ENCODE data around the gene PLK2. TPM values are rescaled to one million over a fixed set of nuclear protein-coding genes. Genes with fewer than 3 reads are reported as not detected.

The PLK2 gene
- total RNA-seq, 4 donors from 2014 or later, result 5.6 to 21.9 (median 10.6) TPM

DNA sequence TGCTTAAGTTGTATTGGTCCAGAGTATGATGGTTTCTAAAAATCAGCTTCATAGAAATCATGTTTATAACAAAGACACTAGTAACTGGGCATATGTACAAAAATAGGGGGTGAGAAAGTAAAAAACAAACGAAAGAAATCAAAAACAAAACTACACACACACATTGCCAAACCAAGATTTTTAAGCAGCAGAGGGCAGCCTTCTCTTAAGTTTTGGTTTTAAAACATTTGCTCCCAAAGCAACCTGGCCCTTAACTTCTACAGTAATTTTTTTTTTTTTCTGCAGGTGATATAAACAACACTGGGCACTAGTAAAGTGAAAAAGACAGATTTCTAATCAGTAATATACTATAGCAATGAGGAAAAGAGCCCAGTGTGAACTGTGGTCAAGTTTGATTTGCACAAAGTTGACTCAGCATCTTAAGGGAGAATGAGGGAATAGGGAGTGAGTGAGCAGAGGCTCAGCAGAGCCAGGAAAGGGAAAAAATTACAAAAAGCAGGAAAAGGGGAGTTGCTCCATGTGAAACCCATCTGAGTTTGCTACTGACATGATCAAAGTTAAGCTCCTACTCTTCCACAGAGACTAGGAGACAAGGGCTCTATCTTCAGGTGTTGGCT is 18.0 kb upstream of the PLK2 start:
- no peak for ATAC-seq
- TF ChIP-seq POLR2A (IDR thresholded peaks at IDR 0.05) (no peak), CTCF (IDR thresholded peaks at IDR 0.05 in 4 of 5, conservative IDR thresholded peaks at IDR 0.05 in 1 of 5) (no peak)
- intact Hi-C loops (cut with DNase I; ENCODE audit: low total_unique reads), result no loop called here
- H3K4me1 ChIP-seq, result no peaks in the 10 kb centered on the region
- in situ Hi-C loops (cut with MboI; ENCODE audit: low sequenced_read_pairs in 4 of 4), result no loop called here
- H3K36me3 ChIP-seq, result no peaks in the 10 kb centered on the region
- DNase-seq, result no peak
- H3K9me3 ChIP-seq, result no peaks in the 10 kb centered on the region
- no peak overlapping the region for H3K27ac ChIP-seq
- H3K4me3 ChIP-seq, result no peak overlapping the region
- H3K27me3 ChIP-seq, result peaks cover 0 to 3% (median 0%) of the 10 kb centered on the region in 3 donors

- Histone ChIP-seq H3K27me3 (no peaks in the 10 kb centered on the region), H3K9me3 (no peaks in the 10 kb centered on the region), H3K4me1 (no peaks in the 10 kb centered on the region), H3K36me3 (no peaks in the 10 kb centered on the region), H3K4me3 (no peak overlapping the region), H3K27ac (no peak overlapping the region)
- in situ Hi-C loops (cut with MboI; ENCODE audit: low sequenced_read_pairs in 4 of 4) (no loop called here), intact Hi-C loops (cut with DNase I; ENCODE audit: low total_unique reads) (no loop called here)
- ATAC-seq, result no peak
- no peak for TF ChIP-seq POLR2A (IDR thresholded peaks at IDR 0.05)
- no peak for TF ChIP-seq CTCF (IDR thresholded peaks at IDR 0.05 in 4 of 5, conservative IDR thresholded peaks at IDR 0.05 in 1 of 5)
- DNase-seq, result no peak
Measured at GRCh38 chr5:58475404-58475803, 15.5 kb upstream of the PLK2 start.

DNA sequence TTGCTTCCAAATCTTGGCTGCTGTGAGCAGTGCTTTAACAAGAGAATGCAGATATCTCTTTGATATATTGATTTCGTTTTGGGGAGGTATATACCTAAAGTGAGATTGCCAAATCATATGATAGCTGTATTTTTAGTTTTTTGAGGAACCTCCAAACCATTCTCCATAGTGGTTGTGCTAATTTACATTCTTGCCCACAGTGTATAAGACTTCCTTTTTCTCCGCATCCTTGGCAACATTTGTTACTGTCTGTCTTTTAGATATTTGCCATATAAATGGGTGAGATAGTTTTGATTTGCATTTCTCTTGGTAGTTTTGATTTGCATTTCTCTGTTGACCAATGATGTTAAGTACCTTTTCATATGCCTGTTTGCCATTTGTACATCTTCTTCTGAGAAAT is 10.0 kb upstream of the PLK2 start:
- in situ Hi-C loops (cut with MboI; ENCODE audit: low sequenced_read_pairs in 4 of 4) (loop anchor here (5.0 to 25.0 kb wide), 8 partner anchors 575 to 1558 kb away; partner anchors contain the start of gene SETD9 (in 1 of the 4)), intact Hi-C loops (cut with DNase I; ENCODE audit: low total_unique reads) (no loop called here)
- H3K36me3 ChIP-seq, result no peaks in the 10 kb centered on the region
- no peak overlapping the region for H3K27ac ChIP-seq
- no peak for DNase-seq
- ATAC-seq, result no peak
- no peak for TF ChIP-seq CTCF (IDR thresholded peaks at IDR 0.05 in 4 of 5, conservative IDR thresholded peaks at IDR 0.05 in 1 of 5)
- TF ChIP-seq POLR2A (IDR thresholded peaks at IDR 0.05), result no peak
- H3K4me3 ChIP-seq, result no peak overlapping the region
- H3K27me3 ChIP-seq, result no peaks in the 10 kb centered on the region
- H3K9me3 ChIP-seq, result no peaks in the 10 kb centered on the region
- H3K4me1 ChIP-seq, result no peaks in the 10 kb centered on the region

- no peaks in the 10 kb centered on the region for H3K9me3 ChIP-seq
- ATAC-seq (no peak), DNase-seq (no peak)
- H3K4me1 ChIP-seq, result no peaks in the 10 kb centered on the region
- H3K27ac ChIP-seq, result no peak overlapping the region
- TF ChIP-seq CTCF (IDR thresholded peaks at IDR 0.05 in 4 of 5, conservative IDR thresholded peaks at IDR 0.05 in 1 of 5) (no peak), POLR2A (IDR thresholded peaks at IDR 0.05) (no peak)
- intact Hi-C loops (cut with DNase I; ENCODE audit: low total_unique reads) (no loop called here), in situ Hi-C loops (cut with MboI; ENCODE audit: low sequenced_read_pairs in 4 of 4) (loop anchor here (5.0 to 25.0 kb wide), 8 partner anchors 572 to 1555 kb away; partner anchors contain the start of gene SETD9 (in 1 of the 4))
- H3K36me3 ChIP-seq, result no peaks in the 10 kb centered on the region
- H3K27me3 ChIP-seq, result no peaks in the 10 kb centered on the region
- H3K4me3 ChIP-seq, result no peak overlapping the region
Measured at GRCh38 chr5:58466939-58467338, 7.1 kb upstream of the PLK2 start.
